HepG2 (cell line): ENCODE measurements around the gene KIF21B. TPM values are rescaled to one million over a fixed set of nuclear protein-coding genes. Genes with fewer than 3 reads are reported as not detected.

ENCODE experiments used
- NAIF1 ChIP-seq: sonication (generic); formaldehyde crosslinking; IDR thresholded peaks from 2 replicates; pipeline ENCODE4 v1.5.0; 2020; ENCODE audit warnings: mild to moderate bottlenecking, missing genetic modification reagents, borderline replicate concordance
- NFIB ChIP-seq: sonication (generic); formaldehyde crosslinking; IDR thresholded peaks from 2 replicates; pipeline ENCODE4 v1.9.0; 2021; ENCODE audit warnings: missing genetic modification reagents, mild to moderate bottlenecking, borderline replicate concordance
- TCF7 ChIP-seq: sonication (generic); IDR thresholded peaks from 2 replicates; pipeline ENCODE4 v1.6.1; 2016; ENCODE audit warnings: antibody characterized with exemption, low read depth
- ZNF280B ChIP-seq: sonication (generic); formaldehyde crosslinking; IDR thresholded peaks from 2 replicates; pipeline ENCODE4 v1.5.0; 2020; ENCODE audit warnings: missing genetic modification reagents, mild to moderate bottlenecking, borderline replicate concordance
- ZNF772 ChIP-seq: sonication (generic); formaldehyde crosslinking; IDR thresholded peaks from 2 replicates; pipeline ENCODE4 v1.5.0; 2020; ENCODE audit warnings: mild to moderate bottlenecking, missing genetic modification reagents
- ZSCAN25 ChIP-seq: sonication (generic); formaldehyde crosslinking; IDR thresholded peaks from 2 replicates; pipeline ENCODE4 v1.8.0; 2022; ENCODE audit warnings: mild to moderate bottlenecking, missing genetic modification reagents
- polyA plus RNA-seq, 8 experiments: library from polyadenylated mRNA; depleted of rRNA in 3 of 8; stranded (reverse) in 7 of 8; unstranded in 1 of 8; fragments of >200 nt; fragmentation: Illumina TruSeq in 4 of 8; extraction: Trizol in 4 of 8; gene quantifications; 2 replicates each; pipeline versions ENCODE4 v1.2.1 to v1.2.3, GENCODE V29; 2011 to 2016; ENCODE audit warnings: low read depth in 4 of 8, missing spikeins in 1 of 8, mixed read lengths in 1 of 8; ENCODE audit not compliant: insufficient read depth in 1 of 8
- total RNA-seq, 5 experiments: library from RNA; depleted of rRNA; stranded (reverse); fragments of >200 nt; fragmentation: Illumina TruSeq; extraction: Trizol; gene quantifications; 2 replicates each; pipeline ENCODE4 v1.2.3, GENCODE V29; 2016; ENCODE audit warnings: low read depth in 1 of 5
- TF ChIP-seq, protein P1 (sequence below): IDR thresholded peaks from 2 replicates; pipeline ENCODE4 v1.6.1; 2016

The KIF21B gene
- total and polyA plus RNA-seq, 2 of the 13 experiments (the other 11 are each of a cell fraction or from before 2014, with no cell fraction given): 0.17 to 0.20 TPM

GRCh38 chr1:200979574-200980451 is 43.7 kb downstream of the KIF21B start (continued):
- TF ChIP-seq ZNF280B (CRISPR knock-in tag) (0 out of 2 replicates have a peak, but pooled peaks have one; percentile 38), NAIF1 (CRISPR knock-in tag) (no peak), ZSCAN25 (CRISPR knock-in tag) (no peak), NFIB (CRISPR knock-in tag) (no peak), ZNF772 (CRISPR knock-in tag) (no peak), TCF7 (no peak)
- TF ChIP-seq, protein P1, sequence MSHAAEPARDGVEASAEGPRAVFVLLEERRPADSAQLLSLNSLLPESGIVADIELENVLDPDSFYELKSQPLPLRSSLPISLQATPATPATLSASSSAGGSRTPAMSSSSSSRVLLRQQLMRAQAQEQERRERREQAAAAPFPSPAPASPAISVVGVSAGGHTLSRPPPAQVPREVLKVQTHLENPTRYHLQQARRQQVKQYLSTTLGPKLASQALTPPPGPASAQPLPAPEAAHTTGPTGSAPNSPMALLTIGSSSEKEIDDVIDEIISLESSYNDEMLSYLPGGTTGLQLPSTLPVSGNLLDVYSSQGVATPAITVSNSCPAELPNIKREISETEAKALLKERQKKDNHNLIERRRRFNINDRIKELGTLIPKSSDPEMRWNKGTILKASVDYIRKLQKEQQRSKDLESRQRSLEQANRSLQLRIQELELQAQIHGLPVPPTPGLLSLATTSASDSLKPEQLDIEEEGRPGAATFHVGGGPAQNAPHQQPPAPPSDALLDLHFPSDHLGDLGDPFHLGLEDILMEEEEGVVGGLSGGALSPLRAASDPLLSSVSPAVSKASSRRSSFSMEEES (CRISPR knock-in tag): no peak
- TF ChIP-seq, all 625 proteins: peak for 9
